WTC11 (cell line): ENCODE data around the gene PARVB. TPM values are rescaled to one million over a fixed set of nuclear protein-coding genes. Genes with fewer than 3 reads are reported as not detected.

Source experiments
- ATAC-seq: fragments of 200-7000 bp; cut with Tn5 transposase; 2 replicates; pipeline ENCODE4 v1.10.0; 2021; ENCODE audit warnings: mild to moderate bottlenecking, moderate library complexity
- CTCF ChIA-PET: fragments of 300-600 bp; sonication (Branson Sonifier 250); formaldehyde crosslinking; loops from one replicate; lab custom pipeline; 2021; ENCODE audit warnings: antibody characterized with exemption; lab: Charles Lee
- POLR2A ChIA-PET: fragments of 350-600 bp; sonication (Branson Sonifier 250); formaldehyde crosslinking; loops from one replicate; lab custom pipeline; 2021; ENCODE audit warnings: antibody characterized with exemption; lab: Charles Lee
- DNase-seq: peaks from one replicate; pipeline ENCODE4 v3.0.0; 2021; ENCODE audit warnings: low spot score
- H3K27ac Mint-ChIP-seq: 2 replicates; pipeline ENCODE4 v1.8.0; 2021; ENCODE audit warnings: mixed read lengths
- H3K27me3 Mint-ChIP-seq: 2 replicates; pipeline ENCODE4 v1.8.0; 2021; ENCODE audit warnings: low read depth, mild to moderate bottlenecking, moderate library complexity, mixed read lengths
- H3K36me3 Mint-ChIP-seq: 2 replicates; pipeline ENCODE4 v1.8.0; 2021; ENCODE audit warnings: mixed read lengths
- H3K4me1 Mint-ChIP-seq: 2 replicates; pipeline ENCODE4 v1.8.0; 2022; ENCODE audit warnings: mixed read lengths
- H3K4me3 Mint-ChIP-seq: 2 replicates; pipeline ENCODE4 v1.8.0; 2021; ENCODE audit warnings: mild to moderate bottlenecking, moderate library complexity, mixed read lengths
- H3K9me3 Mint-ChIP-seq: 2 replicates; pipeline ENCODE4 v1.8.0; 2021; ENCODE audit warnings: mixed read lengths
- HMGA2 ChIP-seq: fragments of 250-450 bp; sonication (Bioruptor Pico); IDR thresholded peaks from 2 replicates; pipeline ENCODE4 v1.4.0; 2021; ENCODE audit warnings: mild to moderate bottlenecking, moderate library complexity
- JAZF1 ChIP-seq: fragments of 250-450 bp; sonication (Bioruptor Pico); IDR thresholded peaks from 2 replicates; pipeline ENCODE4 v1.9.0; 2021; ENCODE audit warnings: moderate library complexity, mild to moderate bottlenecking, inconsistent platforms
- MLX ChIP-seq: sonication (generic); formaldehyde crosslinking; IDR thresholded peaks from 2 replicates; pipeline ENCODE4 v1.8.1; 2023; ENCODE audit warnings: mild to moderate bottlenecking, missing genetic modification reagents, moderate library complexity
- MYBL2 ChIP-seq: sonication (generic); formaldehyde crosslinking; IDR thresholded peaks from 2 replicates; pipeline ENCODE4 v1.8.1; 2023; ENCODE audit warnings: mild to moderate bottlenecking, moderate library complexity, missing genetic modification reagents
- NFYB ChIP-seq: sonication (generic); formaldehyde crosslinking; conservative IDR thresholded peaks from 2 replicates; pipeline ENCODE4 v1.8.0; 2022; ENCODE audit warnings: low read depth, missing genetic modification reagents
- NR2C2 ChIP-seq: sonication (generic); formaldehyde crosslinking; IDR thresholded peaks from 2 replicates; pipeline ENCODE4 v1.8.0; 2022; ENCODE audit warnings: mild to moderate bottlenecking, missing genetic modification reagents
- OVOL2 ChIP-seq: fragments of 250-450 bp; sonication (Bioruptor Pico); IDR thresholded peaks from 2 replicates; pipeline ENCODE4 v1.9.0; 2021; ENCODE audit warnings: mild to moderate bottlenecking, borderline replicate concordance
- RORB ChIP-seq: fragments of 250-450 bp; sonication (Bioruptor Pico); IDR thresholded peaks from 2 replicates; pipeline ENCODE4 v1.9.0; 2021; ENCODE audit warnings: mild to moderate bottlenecking
- STAT6 ChIP-seq: sonication (generic); formaldehyde crosslinking; conservative IDR thresholded peaks from 2 replicates; pipeline ENCODE4 v1.8.1; 2023; ENCODE audit warnings: mild to moderate bottlenecking, low read depth, missing genetic modification reagents, moderate library complexity
- ZNF232 ChIP-seq: sonication (generic); formaldehyde crosslinking; IDR thresholded peaks from 2 replicates; pipeline ENCODE4 v1.8.0; 2022; ENCODE audit warnings: mild to moderate bottlenecking, missing genetic modification reagents
- ZNF317 ChIP-seq: sonication (generic); formaldehyde crosslinking; IDR thresholded peaks from 2 replicates; pipeline ENCODE4 v1.8.1; 2023; ENCODE audit warnings: low read depth, mild to moderate bottlenecking, moderate library complexity, missing genetic modification reagents, borderline replicate concordance
- total RNA-seq: library from RNA; stranded (reverse); gene quantifications from 3 replicates; pipeline ENCODE4 v1.2.3, GENCODE V29; 2021
- TF ChIP-seq, protein P1 (sequence below): sonication (generic); formaldehyde crosslinking; IDR thresholded peaks from 2 replicates; pipeline ENCODE4 v1.8.1; 2023; ENCODE audit warnings: mild to moderate bottlenecking, missing genetic modification reagents, moderate library complexity
- TF ChIP-seq, protein P2 (sequence below): fragments of 200-600 bp; IDR thresholded peaks from 2 replicates; pipeline ENCODE4 v1.8.0; 2022; ENCODE audit warnings: antibody characterized with exemption

PARVB gene
- total RNA-seq, 1 experiment from 2014 or later: 3.3 TPM

- no peak for TF ChIP-seq NR2C2 (CRISPR knock-in tag)
- no peak for TF ChIP-seq JAZF1 (CRISPR knock-in tag)
Observed at GRCh38 chr22:44084044-44084772, 60.1 kb downstream of the PARVB start (continued).

- Mint-ChIP-seq H3K4me1 (peaks cover 24% of the 10 kb centered on the region), H3K9me3 (peaks cover 7% of the 10 kb centered on the region; the same call in 1 of the 2 replicates), H3K27ac (no peak overlapping the region), H3K4me3 (no peak overlapping the region), H3K36me3 (no peaks in the 10 kb centered on the region; the same call in 1 of the 2 replicates), H3K27me3 (no peaks in the 10 kb centered on the region)
- ChIA-PET CTCF (interaction anchor here (0.5 to 3.3 kb wide), 80 partner anchors 9 to 540 kb away, joined by 3 to 80 read pairs (median 4); partner anchors contain the start of genes PARVB and PARVG), POLR2A (interaction anchor here (0.6 to 1.3 kb wide), 2 partner anchors 62 to 86 kb away, joined by 3 read pairs; no protein-coding TSS in a partner anchor)
- DNase-seq: peak; percentile 24
- TF ChIP-seq, protein P1, sequence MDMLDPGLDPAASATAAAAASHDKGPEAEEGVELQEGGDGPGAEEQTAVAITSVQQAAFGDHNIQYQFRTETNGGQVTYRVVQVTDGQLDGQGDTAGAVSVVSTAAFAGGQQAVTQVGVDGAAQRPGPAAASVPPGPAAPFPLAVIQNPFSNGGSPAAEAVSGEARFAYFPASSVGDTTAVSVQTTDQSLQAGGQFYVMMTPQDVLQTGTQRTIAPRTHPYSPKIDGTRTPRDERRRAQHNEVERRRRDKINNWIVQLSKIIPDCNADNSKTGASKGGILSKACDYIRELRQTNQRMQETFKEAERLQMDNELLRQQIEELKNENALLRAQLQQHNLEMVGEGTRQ (CRISPR knock-in tag): no peak
- no peak for TF ChIP-seq ZNF232
- TF ChIP-seq OVOL2 (CRISPR knock-in tag): no peak
- TF ChIP-seq, protein P2, sequence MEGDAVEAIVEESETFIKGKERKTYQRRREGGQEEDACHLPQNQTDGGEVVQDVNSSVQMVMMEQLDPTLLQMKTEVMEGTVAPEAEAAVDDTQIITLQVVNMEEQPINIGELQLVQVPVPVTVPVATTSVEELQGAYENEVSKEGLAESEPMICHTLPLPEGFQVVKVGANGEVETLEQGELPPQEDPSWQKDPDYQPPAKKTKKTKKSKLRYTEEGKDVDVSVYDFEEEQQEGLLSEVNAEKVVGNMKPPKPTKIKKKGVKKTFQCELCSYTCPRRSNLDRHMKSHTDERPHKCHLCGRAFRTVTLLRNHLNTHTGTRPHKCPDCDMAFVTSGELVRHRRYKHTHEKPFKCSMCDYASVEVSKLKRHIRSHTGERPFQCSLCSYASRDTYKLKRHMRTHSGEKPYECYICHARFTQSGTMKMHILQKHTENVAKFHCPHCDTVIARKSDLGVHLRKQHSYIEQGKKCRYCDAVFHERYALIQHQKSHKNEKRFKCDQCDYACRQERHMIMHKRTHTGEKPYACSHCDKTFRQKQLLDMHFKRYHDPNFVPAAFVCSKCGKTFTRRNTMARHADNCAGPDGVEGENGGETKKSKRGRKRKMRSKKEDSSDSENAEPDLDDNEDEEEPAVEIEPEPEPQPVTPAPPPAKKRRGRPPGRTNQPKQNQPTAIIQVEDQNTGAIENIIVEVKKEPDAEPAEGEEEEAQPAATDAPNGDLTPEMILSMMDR: peak; percentile 27
- no peak for TF ChIP-seq HMGA2
- no peak for TF ChIP-seq NFYB (CRISPR knock-in tag)
- TF ChIP-seq STAT6 (CRISPR knock-in tag): no peak
- ATAC-seq: peak; percentile 61
Observed at GRCh38 chr22:44085743-44086270, 61.7 kb downstream of the PARVB start.

GRCh38 chr22:44086271-44087088, 62.4 kb downstream of the PARVB start:
- CTCF ChIA-PET: interaction anchor here (0.7 to 3.3 kb wide), 74 partner anchors 8 to 539 kb away, joined by 3 to 80 read pairs (median 5); partner anchors contain the start of genes PARVB and PARVG
- no peak overlapping the region for H3K27ac Mint-ChIP-seq

More at GRCh38 chr22:44086271-44087088, 62.4 kb downstream of the PARVB start:
- peaks cover 24% of the 10 kb centered on the region for H3K4me1 Mint-ChIP-seq
- H3K36me3 Mint-ChIP-seq: no peaks in the 10 kb centered on the region; the same call in 1 of the 2 replicates
- DNase-seq (no peak), ATAC-seq (no peak)
- no peaks in the 10 kb centered on the region for H3K27me3 Mint-ChIP-seq
- no peak overlapping the region for H3K4me3 Mint-ChIP-seq
- POLR2A ChIA-PET: interaction anchor here (0.6 to 1.3 kb wide), 2 partner anchors 61 to 85 kb away, joined by 3 read pairs; no protein-coding TSS in a partner anchor
- TF ChIP-seq NR2C2 (CRISPR knock-in tag) (no peak), MLX (CRISPR knock-in tag) (no peak), ZNF232 (no peak), HMGA2 (no peak), ZNF317 (no peak), MYBL2 (CRISPR knock-in tag) (no peak), RORB (CRISPR knock-in tag) (no peak)
- peaks cover 7% of the 10 kb centered on the region; the same call in 1 of the 2 replicates for H3K9me3 Mint-ChIP-seq
